HG03066 (cell line): ENCODE data around the gene CNTROB.

ENCODE experiments used
- ATAC-seq: cut with Tn5 transposase; IDR thresholded peaks from one replicate; pipeline ENCODE4 v1.9.1; 2021; ENCODE audit warnings: low read depth; ENCODE audit not compliant: unreplicated experiment

CNTROB gene

GRCh38 chr17:7982666-7983065 is 50.7 kb downstream of the CNTROB start:
- ATAC-seq, result no peak

- ATAC-seq, result no peak
Measured at GRCh38 chr17:7984904-7985303, 52.9 kb downstream of the CNTROB start.

GRCh38 chr17:7987112-7987893 is 55.3 kb downstream of the CNTROB start:
- no peak for ATAC-seq

GRCh38 chr17:7988750-7989178 is 56.8 kb downstream of the CNTROB start:
- no peak for ATAC-seq

GRCh38 chr17:7989781-7990655 is 58.0 kb downstream of the CNTROB start:
- no peak for ATAC-seq

GRCh38 chr17:7992516-7992915 is 60.5 kb downstream of the CNTROB start:
- ATAC-seq, result no peak

GRCh38 chr17:7992924-7993323 is 60.9 kb downstream of the CNTROB start:
- ATAC-seq, result no peak

- no peak for ATAC-seq
Measured at GRCh38 chr17:7993972-7994589, 62.1 kb downstream of the CNTROB start.

- no peak for ATAC-seq
Measured at GRCh38 chr17:7995724-7996123, 63.7 kb downstream of the CNTROB start.

- no peak for ATAC-seq
Measured at GRCh38 chr17:7997186-7997585, 65.2 kb downstream of the CNTROB start.
